H1 (cell line): ENCODE data around the gene TTC13. TPM values are rescaled to one million over a fixed set of nuclear protein-coding genes. Genes with fewer than 3 reads are reported as not detected.

Experiments
- ATF2 ChIP-seq: IDR thresholded peaks from 2 replicates; pipeline ENCODE4 v1.6.1; 2012; ENCODE audit warnings: low read length, inconsistent platforms
- GABPA ChIP-seq: IDR thresholded peaks from 2 replicates; pipeline ENCODE4 v1.6.1; 2011; ENCODE audit warnings: mild to moderate bottlenecking, low read length, moderate library complexity, borderline replicate concordance; ENCODE audit not compliant: insufficient read depth
- RAD21 ChIP-seq, 2 experiments: IDR thresholded peaks in 1 of 2; conservative IDR thresholded peaks in 1 of 2; 2 replicates each; pipeline ENCODE4 v1.6.1; 2011; ENCODE audit warnings: low read depth in 2 of 2, low read length in 2 of 2, improper control_type of control experiment in 1 of 2, inconsistent platforms in 1 of 2, mild to moderate bottlenecking in 1 of 2, moderate library complexity in 1 of 2
- RXRA ChIP-seq: IDR thresholded peaks from 2 replicates; pipeline ENCODE4 v1.6.1; 2011; ENCODE audit warnings: low read depth, mild to moderate bottlenecking, low read length, moderate library complexity; ENCODE audit not compliant: insufficient read depth
- polyA plus RNA-seq, 7 experiments: library from polyadenylated mRNA; depleted of rRNA in 3 of 7; stranded (reverse) in 5 of 7; unstranded in 2 of 7; fragments of >200 nt in 5 of 7; fragments of 200-250 nt in 2 of 7; gene quantifications; 1 replicate in 5 of 7; 2 replicates in 1 of 7; 4 replicates in 1 of 7; pipeline versions ENCODE4 v1.2.1 to v1.2.3, GENCODE V29; 2011 to 2013; ENCODE audit warnings: missing spikeins in 2 of 7, mixed read lengths in 2 of 7
- total RNA-seq: library from RNA; stranded (reverse); fragmentation: NEBNext Ultra II Directional; extraction: Animal tissue kit (Norgen Biotek cat#: 25700); gene quantifications from 2 replicates; pipeline ENCODE4 v1.2.1, GENCODE V29; 2021

The TTC13 gene
- total and polyA plus RNA-seq, 2 of the 8 experiments (the other 6 are each of a cell fraction or from before 2014, with no cell fraction given), result 3.1 to 7.1 TPM

- TF ChIP-seq ATF2, result no peak
- TF ChIP-seq RXRA, result no peak
- no peak for TF ChIP-seq RAD21 (IDR thresholded peaks at IDR 0.05 in 1 of 2, conservative IDR thresholded peaks at IDR 0.05 in 1 of 2; ENCODE audit: low read depth in 2 of 2, low read length in 2 of 2)
- TF ChIP-seq GABPA, result no peak
Observed at GRCh38 chr1:231000639-231001038, 22.0 kb upstream of the TTC13 start (continued).
